Activated CD8-positive, alpha-beta memory T cell treated with anti-CD3 and anti-CD28 coated beads, Interleukin-2, amount 50 U/mL, for 24 hours (primary cell): ENCODE measurements around the gene SLC15A2.
"Not testable (repeated sequence)": the region's sequence is repeated elsewhere in the genome, so short reads cannot be mapped to it uniquely, and the experiment has no call there.

Experiments
- DNase-seq: peaks from one replicate; pipeline ENCODE4 v3.0.0-alpha.2; 2020; ENCODE audit errors: extremely low read depth

The SLC15A2 gene

GRCh38 chr3:121894301-121894990 lies at the start of gene SLC15A2:
Gene SLC15A2 (plus strand): TSS chr3:121894401. CDS start chr3:121894477, 76 bp downstream.
- DNase-seq = no peak

- DNase-seq = no peak
Measured at GRCh38 chr3:121844892-121845291, 49.3 kb upstream of the SLC15A2 start.

- no peak for DNase-seq
Measured at GRCh38 chr3:121852256-121852655, 41.9 kb upstream of the SLC15A2 start.

- no peak for DNase-seq
Measured at GRCh38 chr3:121855555-121855954, 38.6 kb upstream of the SLC15A2 start.

- not testable (repeated sequence) for DNase-seq
Measured at GRCh38 chr3:121857778-121858177, 36.4 kb upstream of the SLC15A2 start.

GRCh38 chr3:121863247-121863646 lies 31.0 kb upstream of the SLC15A2 start:
- DNase-seq = not testable (repeated sequence)

GRCh38 chr3:121863801-121864200 lies 30.4 kb upstream of the SLC15A2 start:
- DNase-seq = no peak

GRCh38 chr3:121869736-121870135 lies 24.5 kb upstream of the SLC15A2 start:
- DNase-seq = no peak

GRCh38 chr3:121870717-121871116 lies 23.5 kb upstream of the SLC15A2 start:
- no peak for DNase-seq

GRCh38 chr3:121871430-121871829 lies 22.8 kb upstream of the SLC15A2 start:
- no peak for DNase-seq

- no peak for DNase-seq
Measured at GRCh38 chr3:121878411-121878810, 15.8 kb upstream of the SLC15A2 start.

- no peak for DNase-seq
Measured at GRCh38 chr3:121883507-121883906, 10.7 kb upstream of the SLC15A2 start.

- no peak for DNase-seq
Measured at GRCh38 chr3:121885386-121885785, 8.8 kb upstream of the SLC15A2 start.

- no peak for DNase-seq
Measured at GRCh38 chr3:121895121-121895520, 920 bp downstream of the SLC15A2 start.

- DNase-seq = no peak
Measured at GRCh38 chr3:121895736-121896135, 1.5 kb downstream of the SLC15A2 start.

- DNase-seq = no peak
Measured at GRCh38 chr3:121896823-121897222, 2.6 kb downstream of the SLC15A2 start.

GRCh38 chr3:121897296-121897695 lies 3.1 kb downstream of the SLC15A2 start:
- no peak for DNase-seq

- no peak for DNase-seq
Measured at GRCh38 chr3:121913305-121913990, 19.2 kb downstream of the SLC15A2 start.

- no peak for DNase-seq
Measured at GRCh38 chr3:121914081-121914998, 20.1 kb downstream of the SLC15A2 start.

- no peak for DNase-seq
Measured at GRCh38 chr3:121916189-121916588, 22.0 kb downstream of the SLC15A2 start.

GRCh38 chr3:121918779-121919483 lies 24.7 kb downstream of the SLC15A2 start:
- DNase-seq = no peak

- DNase-seq = no peak
Measured at GRCh38 chr3:121924734-121925133, 30.5 kb downstream of the SLC15A2 start.
